Hypothalamus (tissue), 51 donors: ENCODE data around the gene HOGA1.
"Not testable (repeated sequence)": the region's sequence is repeated elsewhere in the genome, so short reads cannot be mapped to it uniquely, and the experiment has no call there.

Experiments used
- DNase-seq, 51 donors: peaks; one replicate each; lab custom pipeline; 2025; lab: John Stamatoyannopoulos, UW

HOGA1 gene

GRCh38 chr10:97642471-97643159 is 58.4 kb downstream of the HOGA1 start:
- DNase-seq = not testable (repeated sequence)

DNA sequence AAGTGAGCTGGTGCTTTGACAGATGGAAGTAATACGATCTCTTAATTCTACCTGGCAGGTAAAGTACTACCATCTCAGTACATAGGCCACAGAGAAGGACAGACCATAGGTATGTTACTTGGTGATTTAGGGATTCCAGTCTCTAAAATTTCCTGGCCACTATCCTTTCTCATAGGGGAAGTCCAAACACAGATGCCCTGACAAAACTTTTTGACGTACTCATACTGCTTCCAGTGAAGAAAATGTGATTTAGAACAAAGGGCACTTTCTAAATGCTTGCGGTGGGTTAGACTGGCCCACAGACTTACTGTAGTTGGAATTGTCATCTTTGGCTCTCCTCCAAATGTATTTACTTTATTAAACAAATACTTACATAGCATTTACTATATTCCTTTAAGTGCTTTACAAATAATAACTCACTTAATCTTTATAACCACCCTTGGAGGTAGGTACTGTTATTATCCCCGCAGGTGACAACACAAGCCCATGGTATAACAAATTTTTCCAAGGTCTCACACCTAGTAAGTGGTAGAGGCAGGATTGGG is 59.3 kb downstream of the HOGA1 start:
- DNase-seq = no peak

DNA sequence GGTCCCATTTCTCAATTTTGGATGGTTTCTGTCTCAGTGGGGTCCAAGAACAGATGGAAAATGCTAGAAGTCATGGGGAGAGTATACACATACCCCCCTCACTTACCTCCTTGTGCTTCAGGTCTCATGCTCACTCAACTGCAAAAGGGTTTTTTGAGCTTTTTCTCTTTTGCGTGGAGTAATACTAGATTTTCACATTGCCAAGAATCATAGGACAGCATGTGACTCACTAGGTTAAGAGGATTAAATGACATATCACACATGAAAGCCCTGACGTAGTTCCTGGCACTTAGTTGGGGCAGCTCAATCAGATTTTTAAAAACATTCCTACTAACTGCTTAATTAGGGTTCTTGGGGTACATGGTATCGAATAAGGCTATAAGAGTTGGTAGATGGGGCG is 60.7 kb downstream of the HOGA1 start:
- no peak for DNase-seq

GRCh38 chr10:97647556-97647955 is 63.4 kb downstream of the HOGA1 start:
- no peak for DNase-seq

GRCh38 chr10:97648562-97649404 is 64.6 kb downstream of the HOGA1 start:
- peak in 2 of 51 donors; percentile 1 to 10 for DNase-seq

DNA sequence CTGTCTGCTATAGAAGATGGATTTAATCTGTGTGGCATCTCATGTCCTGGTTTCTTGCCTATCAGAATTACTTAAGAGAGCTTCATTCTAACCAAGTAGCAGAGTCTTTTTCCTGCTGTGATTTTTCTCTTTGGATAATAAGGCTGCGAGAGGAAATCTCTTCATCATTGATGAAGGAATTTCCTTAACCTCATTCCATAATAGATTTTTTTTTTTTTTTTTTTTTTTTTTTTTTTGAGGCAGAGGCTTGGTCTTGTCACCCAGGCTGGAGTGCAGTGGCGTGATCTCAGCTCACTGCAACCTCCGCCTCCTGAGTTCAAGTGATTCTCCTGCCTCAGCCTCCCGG is 65.2 kb downstream of the HOGA1 start:
- not testable (repeated sequence) for DNase-seq

GRCh38 chr10:97650726-97651125 is 66.5 kb downstream of the HOGA1 start:
- no peak for DNase-seq

GRCh38 chr10:97651773-97652172 is 67.6 kb downstream of the HOGA1 start:
- no peak for DNase-seq

GRCh38 chr10:97656777-97657176 is 72.6 kb downstream of the HOGA1 start:
- no peak for DNase-seq

GRCh38 chr10:97659589-97659988 is 75.4 kb downstream of the HOGA1 start:
- no peak for DNase-seq
